K562 (cell line): ENCODE measurements around the gene ANO9. TPM values are rescaled to one million over a fixed set of nuclear protein-coding genes. Genes with fewer than 3 reads are reported as not detected.
A peak's percentile ranks its signal among the peaks of the same experiment; 100 is the strongest.

ENCODE experiments used
- ATAC-seq: fragments of 200-7000 bp; cut with Tn5 transposase; 3 replicates; pipeline ENCODE4 v1.9.1; 2020; ENCODE audit warnings: moderate library complexity
- BruUV-seq: library from RNA; stranded (reverse); fragments of 400-500 nt; replicated peaks from 2 replicates; lab custom pipeline; 2021; lab: Mats Ljungman, UMichigan
- CTCF ChIA-PET: fragments of 300-600 bp; formaldehyde crosslinking; extraction: SDS; loops from one replicate; lab custom pipeline; 2021; ENCODE audit warnings: low intra/inter-chr PET ratio; lab: Yijun Ruan, JAX
- POLR2A ChIA-PET: fragments of 300-600, 350-650 bp; sonication (Branson Sonifier 250); formaldehyde crosslinking; extraction: SDS; loops from one replicate; lab custom pipeline; 2021; ENCODE audit warnings: antibody characterized with exemption, inconsistent platforms; lab: Yijun Ruan, JAX
- DNase-seq, 4 experiments: peaks; one replicate each; pipeline versions ENCODE4 v3.0.0 to v3.0.0-alpha.2; 2011 to 2018; ENCODE audit warnings: low spot score in 3 of 4, mixed read lengths in 3 of 4; ENCODE audit errors: extremely low read depth in 1 of 4
- FAIRE-seq: peaks from 2 replicates; lab custom pipeline; 2011; peaks lifted over from hg19 to GRCh38; lab: Jason Lieb, UNC
- H2AFZ ChIP-seq: 2 replicates; pipeline ENCODE4 v1.6.0; 2011; ENCODE audit warnings: low read depth, low read length, control low read depth, inconsistent platforms
- H3K27ac ChIP-seq: fragments of 200-600 bp; 3 replicates; pipeline ENCODE4 v1.8.0; 2011; ENCODE audit warnings: low read depth, mild to moderate bottlenecking, control low read depth, inconsistent platforms, low read length, moderate library complexity, mixed read lengths; ENCODE audit errors: extremely low read depth
- H3K27me3 ChIP-seq, 2 experiments: fragments of 300-600 bp in 1 of 2; 2 replicates in 1 of 2; 3 replicates in 1 of 2; pipeline versions ENCODE4 v1.6.0 to v1.8.0; 2011; ENCODE audit warnings: inconsistent platforms in 2 of 2, low read length in 2 of 2, mild to moderate bottlenecking in 1 of 2, mixed read lengths in 1 of 2, moderate library complexity in 1 of 2; ENCODE audit not compliant: control insufficient read depth in 2 of 2, insufficient read depth in 2 of 2
- H3K36me3 ChIP-seq: fragments of 300-600 bp; 3 replicates; pipeline ENCODE4 v1.8.0; 2011; ENCODE audit warnings: mild to moderate bottlenecking, low read length, inconsistent platforms; ENCODE audit not compliant: control insufficient read depth, insufficient read depth
- H3K4me1 ChIP-seq, 2 experiments: fragments of 200-600 bp in 1 of 2; replicated peaks in 1 of 2; 2 replicates in 1 of 2; 3 replicates in 1 of 2; pipeline versions ENCODE4 v1.5.1 to v1.8.0; 2011; ENCODE audit warnings: inconsistent platforms in 2 of 2, low read length in 2 of 2, mild to moderate bottlenecking in 1 of 2, mixed read lengths in 1 of 2, moderate library complexity in 1 of 2; ENCODE audit not compliant: control insufficient read depth in 2 of 2, insufficient read depth in 2 of 2
- H3K4me2 ChIP-seq: 2 replicates; pipeline ENCODE4 v1.6.1; 2011; ENCODE audit warnings: low read length, control low read depth, inconsistent platforms, mixed read lengths; ENCODE audit not compliant: insufficient read depth
- H3K4me3 ChIP-seq: fragments of 200-600 bp; sonication (generic), shearing (Covaris generic); 2 replicates; pipeline ENCODE4 v1.5.1; 2016; ENCODE audit warnings: control low read depth, inconsistent platforms
- H3K79me2 ChIP-seq: fragments of 200-600 bp; 3 replicates; pipeline ENCODE4 v1.8.0; 2011; ENCODE audit warnings: low read length, inconsistent platforms; ENCODE audit not compliant: control insufficient read depth, insufficient read depth
- H3K9ac ChIP-seq, 2 experiments: 2 replicates each; pipeline versions ENCODE4 v1.6.0 to v1.6.1; 2011; ENCODE audit warnings: low read depth in 2 of 2, low read length in 2 of 2, control low read depth in 1 of 2, inconsistent platforms in 1 of 2, mild to moderate bottlenecking in 1 of 2, mixed read lengths in 1 of 2; ENCODE audit not compliant: insufficient read depth in 1 of 2
- H3K9me1 ChIP-seq: one replicate; pipeline ENCODE4 v1.6.0; 2011; ENCODE audit warnings: inconsistent platforms, mild to moderate bottlenecking, low read length, moderate library complexity; ENCODE audit not compliant: control insufficient read depth, insufficient read depth
- H3K9me3 ChIP-seq: replicated peaks from 2 replicates; pipeline ENCODE4 v1.5.1; 2011; ENCODE audit warnings: low read depth, low read length, inconsistent platforms; ENCODE audit not compliant: control insufficient read depth, insufficient read depth
- H4K20me1 ChIP-seq: replicated peaks from 2 replicates; pipeline ENCODE4 v1.6.1; 2011; ENCODE audit warnings: low read length, inconsistent platforms, mixed read lengths; ENCODE audit not compliant: control insufficient read depth, insufficient read depth
- CUX1 ChIP-seq: fragments of 200-800 bp; sonication (Bioruptor generic); IDR thresholded peaks from 2 replicates; pipeline ENCODE4 v1.6.1; 2016; ENCODE audit warnings: missing genetic modification characterization, missing compliant biosample characterization
- EP400 ChIP-seq: fragments of 450-650 bp; IDR thresholded peaks from 2 replicates; pipeline ENCODE4 v1.6.1; 2017; ENCODE audit warnings: antibody characterized with exemption, mild to moderate bottlenecking, moderate library complexity
- ETV5 ChIP-seq: sonication (generic); formaldehyde crosslinking; IDR thresholded peaks from 2 replicates; pipeline ENCODE4 v1.4.0; 2020; ENCODE audit warnings: low read depth, mild to moderate bottlenecking, missing genetic modification reagents
- IRF2 ChIP-seq: sonication (generic); formaldehyde crosslinking; IDR thresholded peaks from 2 replicates; pipeline ENCODE4 v1.8.1; 2022; ENCODE audit warnings: mild to moderate bottlenecking, missing genetic modification reagents
- PREB ChIP-seq: sonication (generic); formaldehyde crosslinking; IDR thresholded peaks from 2 replicates; pipeline ENCODE4 v1.8.1; 2023; ENCODE audit warnings: mild to moderate bottlenecking, missing genetic modification reagents
- STAT6 ChIP-seq: sonication (generic); formaldehyde crosslinking; IDR thresholded peaks from 2 replicates; pipeline ENCODE4 v1.8.1; 2023; ENCODE audit warnings: mild to moderate bottlenecking, missing genetic modification reagents
- TFAP4 ChIP-seq: sonication (generic); formaldehyde crosslinking; IDR thresholded peaks from 2 replicates; pipeline ENCODE4 v1.8.0; 2022; ENCODE audit warnings: missing genetic modification reagents, mild to moderate bottlenecking, moderate library complexity, borderline replicate concordance
- ZNF444 ChIP-seq: fragments of 250-450 bp; sonication (Bioruptor Pico); IDR thresholded peaks from 2 replicates; pipeline ENCODE4 v1.4.0; 2020; ENCODE audit warnings: mild to moderate bottlenecking, moderate library complexity
- WGBS: fragments of 100-300 bp; shearing (Covaris generic); methylation state at CpG from one replicate; pipeline ENCODE4 v1.1.6; 2016; ENCODE audit warnings: low coverage, mixed read lengths; ENCODE audit not compliant: insufficient coverage; ENCODE audit errors: missing lambda C conversion rate; 5-methylcytosine and 5-hydroxymethylcytosine counted together
- in situ Hi-C: fragments of 300-500 bp; cut with MboI; formaldehyde crosslinking; loops from 4 replicates; pipeline ENCODE4 v1.15.0; 2018; ENCODE audit warnings: inconsistent platforms, mixed read lengths
- intact Hi-C: fragments of 100-400 bp; cut with micrococcal nuclease; formaldehyde crosslinking; loops from 2 replicates; pipeline ENCODE4 v1.14.2; 2022
- polyA plus RNA-seq, 8 experiments: library from polyadenylated mRNA; depleted of rRNA in 4 of 8; stranded (reverse) in 5 of 8; unstranded in 3 of 8; fragments of >200 nt; fragmentation: Nextera tagmentation in 2 of 8; fragmentation: Illumina TruSeq in 1 of 8; extraction: Ambion mirVana in 2 of 8; extraction: Trizol in 1 of 8; gene quantifications; 2 replicates each; pipeline versions ENCODE4 v1.2.1 to v1.2.3, GENCODE V29; 2011 to 2014; ENCODE audit warnings: inconsistent platforms in 1 of 8, missing spikeins in 1 of 8
- total RNA-seq, 7 experiments: library from RNA; depleted of rRNA in 6 of 7; stranded (reverse); fragments of >200 nt in 6 of 7; fragmentation: Illumina TruSeq in 2 of 7; extraction: Trizol in 2 of 7; gene quantifications; 2 replicates each; pipeline versions ENCODE4 v1.2.1 to v1.2.3, GENCODE V29; 2011 to 2021; ENCODE audit warnings: low replicate concordance in 1 of 7

The ANO9 gene
- total and polyA plus RNA-seq, 9 of the 15 experiments (the other 6 are each of a cell fraction or from before 2014, with no cell fraction given): 0.20 to 14.5 (median 4.5) TPM

- in situ Hi-C loops (no loop called here), intact Hi-C loops (no loop called here)
- no peak overlapping the region for H3K4me3 ChIP-seq
- BruUV-seq: no TSS peak
- 61% methylated on average over 14 of the region's 19 CpGs for WGBS
- H3K9ac ChIP-seq: peak overlapping the region in 1 of 2 experiments; percentile 33; a peak in 1 of 4 replicates
- H3K79me2 ChIP-seq: no peaks in the 10 kb centered on the region
- ATAC-seq (no peak), FAIRE-seq (no peak), DNase-seq (no peak)
- H3K4me1 ChIP-seq: peaks cover 10 to 73% of the 10 kb centered on the region in 2 experiments
- no peaks in the 10 kb centered on the region for H3K27me3 ChIP-seq
- H3K9me3 ChIP-seq: no peaks in the 10 kb centered on the region
- no peak overlapping the region for H3K4me2 ChIP-seq
- no peak overlapping the region for H3K27ac ChIP-seq
- no peaks in the 10 kb centered on the region for H4K20me1 ChIP-seq
- ChIA-PET CTCF (no interaction called here), POLR2A (no interaction called here)
- H3K9me1 ChIP-seq: no peaks in the 10 kb centered on the region
- H2AFZ ChIP-seq: no peak overlapping the region
- H3K36me3 ChIP-seq: no peaks in the 10 kb centered on the region
- TF ChIP-seq TFAP4 (CRISPR knock-in tag) (no peak), IRF2 (CRISPR knock-in tag) (no peak), EP400 (no peak), CUX1 (CRISPR knock-in tag) (no peak), ZNF444 (CRISPR knock-in tag) (no peak), PREB (no peak), STAT6 (CRISPR knock-in tag) (no peak), ETV5 (CRISPR knock-in tag) (no peak)
Measured at GRCh38 chr11:417652-418342, 24.0 kb downstream of the ANO9 start.
